GM12878 (cell line): ENCODE measurements around the gene CDCA7. TPM values are rescaled to one million over a fixed set of nuclear protein-coding genes. Genes with fewer than 3 reads are reported as not detected.

ENCODE experiments used
- ATAC-seq: fragments of 200-7000 bp; cut with Tn5 transposase; 3 replicates; pipeline ENCODE4 v1.9.1; 2020; ENCODE audit warnings: mild to moderate bottlenecking, moderate library complexity
- BruUV-seq: library from RNA; stranded (reverse); fragments of 400-500 nt; replicated peaks from 2 replicates; lab custom pipeline; 2021; lab: Mats Ljungman, UMichigan
- CTCF ChIA-PET: fragments of 300-600 bp; sonication (Branson Sonifier 250); formaldehyde crosslinking; extraction: SDS; loops from one replicate; lab custom pipeline; 2021; ENCODE audit warnings: inconsistent platforms; lab: Yijun Ruan, JAX
- POLR2A ChIA-PET: fragments of 350-600 bp; formaldehyde crosslinking; extraction: SDS; loops from one replicate; lab custom pipeline; 2021; ENCODE audit warnings: inconsistent platforms; lab: Charles Lee
- RAD21 ChIA-PET: fragments of 300-600 bp; sonication (Branson Sonifier 250); formaldehyde crosslinking; loops from one replicate; lab custom pipeline; 2023; ENCODE audit warnings: antibody characterized with exemption; ENCODE audit not compliant: unreplicated experiment; lab: Charles Lee
- SMC1A ChIA-PET: fragments of 300-600 bp; sonication (Branson Sonifier 250); formaldehyde crosslinking; loops from one replicate; lab custom pipeline; 2023; ENCODE audit not compliant: unreplicated experiment, uncharacterized antibody; lab: Charles Lee
- DNase-seq: peaks from one replicate; pipeline ENCODE4 v3.0.0-alpha.2; 2011; ENCODE audit warnings: low read depth, low spot score
- FAIRE-seq: peaks from 3 replicates; lab custom pipeline; 2011; peaks lifted over from hg19 to GRCh38; lab: Jason Lieb, UNC
- H2AFZ ChIP-seq: 2 replicates; pipeline ENCODE4 v1.6.0; 2011; ENCODE audit warnings: low read depth, low read length, control low read depth; ENCODE audit not compliant: control insufficient read depth
- H3K27ac ChIP-seq: 2 replicates; pipeline ENCODE4 v1.5.1; 2011; ENCODE audit warnings: control low read depth; ENCODE audit not compliant: control insufficient read depth, insufficient read depth
- H3K27me3 ChIP-seq, 2 experiments: replicated peaks in 1 of 2; 2 replicates each; pipeline versions ENCODE4 v1.6.0 to v1.6.1; 2011; ENCODE audit warnings: low read length in 1 of 2; ENCODE audit not compliant: control insufficient read depth in 2 of 2, insufficient read depth in 2 of 2
- H3K36me3 ChIP-seq, 2 experiments: 2 replicates each; pipeline ENCODE4 v1.5.1; 2011; ENCODE audit warnings: low read length in 1 of 2; ENCODE audit not compliant: control insufficient read depth in 2 of 2, insufficient read depth in 2 of 2
- H3K4me1 ChIP-seq: 2 replicates; pipeline ENCODE4 v1.6.1; 2011; ENCODE audit warnings: mild to moderate bottlenecking, low read length, moderate library complexity, mixed read lengths; ENCODE audit not compliant: control insufficient read depth, insufficient read depth
- H3K4me2 ChIP-seq: 2 replicates; pipeline ENCODE4 v1.6.0; 2011; ENCODE audit warnings: control low read depth; ENCODE audit not compliant: control insufficient read depth, insufficient read depth
- H3K4me3 ChIP-seq: fragments of 200-600 bp; sonication (generic); 2 replicates; pipeline ENCODE4 v1.5.1; 2016
- H3K79me2 ChIP-seq: 2 replicates; pipeline ENCODE4 v1.6.0; 2011; ENCODE audit warnings: low read length; ENCODE audit not compliant: control insufficient read depth, insufficient read depth
- H3K9ac ChIP-seq: 2 replicates; pipeline ENCODE4 v1.8.0; 2011; ENCODE audit warnings: low read length, control low read depth, mixed read lengths; ENCODE audit not compliant: control insufficient read depth, insufficient read depth
- H3K9me3 ChIP-seq: replicated peaks from 3 replicates; pipeline ENCODE4 v1.5.1; 2011; ENCODE audit warnings: mild to moderate bottlenecking, low read length; ENCODE audit not compliant: control insufficient read depth, insufficient read depth
- H4K20me1 ChIP-seq: 2 replicates; pipeline ENCODE4 v1.6.0; 2011; ENCODE audit not compliant: control insufficient read depth, insufficient read depth
- CBX5 ChIP-seq: sonication (generic); IDR thresholded peaks from 2 replicates; pipeline ENCODE4 v1.6.1; 2016; ENCODE audit warnings: low read depth, moderate library complexity, mild to moderate bottlenecking, inconsistent platforms
- CEBPB ChIP-seq, 2 experiments: fragments of 150-350 bp in 1 of 2; IDR thresholded peaks; 2 replicates each; pipeline ENCODE4 v1.6.1; 2012 to 2014; ENCODE audit warnings: low read depth in 2 of 2, low read length in 2 of 2, borderline replicate concordance in 1 of 2, inconsistent platforms in 1 of 2
- E4F1 ChIP-seq: fragments of 450-650 bp; IDR thresholded peaks from 2 replicates; pipeline ENCODE4 v1.6.1; 2018; ENCODE audit warnings: borderline replicate concordance, mild to moderate bottlenecking; ENCODE audit not compliant: partially characterized antibody
- EGR1 ChIP-seq, 2 experiments: IDR thresholded peaks; 1 replicate in 1 of 2; 2 replicates in 1 of 2; pipeline ENCODE4 v1.6.1; 2011 to 2012; ENCODE audit warnings: low read depth in 2 of 2, low read length in 2 of 2, borderline replicate concordance in 1 of 2, mild to moderate bottlenecking in 1 of 2, moderate library complexity in 1 of 2
- HDGF ChIP-seq: fragments of 450-650 bp; IDR thresholded peaks from 2 replicates; pipeline ENCODE4 v1.6.1; 2016; ENCODE audit warnings: antibody characterized with exemption
- MEF2A ChIP-seq: IDR thresholded peaks from 2 replicates; pipeline ENCODE4 v1.6.1; 2011; ENCODE audit warnings: low read depth, mild to moderate bottlenecking, low read length, moderate library complexity; ENCODE audit not compliant: insufficient read depth
- NKRF ChIP-seq: fragments of 450-650 bp; conservative IDR thresholded peaks from 2 replicates; pipeline ENCODE4 v1.6.1; 2017; ENCODE audit warnings: mild to moderate bottlenecking, moderate library complexity
- NR2F1 ChIP-seq: fragments of 450-650 bp; conservative IDR thresholded peaks from 2 replicates; pipeline ENCODE4 v1.6.1; 2017; ENCODE audit warnings: mild to moderate bottlenecking
- RAD21 ChIP-seq: IDR thresholded peaks from 2 replicates; pipeline ENCODE4 v1.6.1; 2011; ENCODE audit warnings: mild to moderate bottlenecking, low read depth, low read length, moderate library complexity; ENCODE audit not compliant: insufficient read depth
- RB1 ChIP-seq: fragments of 450-650 bp; formaldehyde crosslinking; IDR thresholded peaks from 2 replicates; pipeline ENCODE4 v1.6.1; 2017; ENCODE audit warnings: mild to moderate bottlenecking, borderline replicate concordance
- SUZ12 ChIP-seq: fragments of 200-600 bp; sonication (generic); IDR thresholded peaks from one replicate; pipeline ENCODE4 v1.6.1; 2018; ENCODE audit warnings: antibody characterized with exemption, mild to moderate bottlenecking; ENCODE audit not compliant: unreplicated experiment
- ZNF24 ChIP-seq: fragments of 450-650 bp; IDR thresholded peaks from 2 replicates; pipeline ENCODE4 v1.6.1; 2017; ENCODE audit warnings: antibody characterized with exemption, mild to moderate bottlenecking
- WGBS: methylation state at CpG from one replicate; pipeline ENCODE4 v1.1.6; 2016; ENCODE audit warnings: low lambda C conversion rate; ENCODE audit not compliant: insufficient replicate concordance, insufficient coverage; ENCODE audit errors: missing lambda C conversion rate; 5-methylcytosine and 5-hydroxymethylcytosine counted together
- in situ Hi-C: fragments of 300-500 bp; cut with MboI; formaldehyde crosslinking; loops from 9 replicates; pipeline ENCODE4 v1.14.3; 2018; ENCODE audit warnings: mixed read lengths
- intact Hi-C: fragments of 100-400 bp; cut with micrococcal nuclease; formaldehyde crosslinking; loops from one replicate; pipeline ENCODE4 v1.14.2; 2022; ENCODE audit not compliant: unreplicated experiment
- polyA plus RNA-seq, 11 experiments: library from polyadenylated mRNA; depleted of rRNA in 4 of 11; unstranded in 6 of 11; stranded (reverse) in 5 of 11; fragments of >200 nt; fragmentation: Nextera tagmentation in 4 of 11; fragmentation: Illumina TruSeq in 1 of 11; extraction: Ambion mirVana in 4 of 11; extraction: Trizol in 1 of 11; gene quantifications; 1 replicate in 1 of 11; 2 replicates in 10 of 11; pipeline versions ENCODE4 v1.2.1 to v1.2.3, GENCODE V29; 2011 to 2016; ENCODE audit warnings: inconsistent platforms in 2 of 11, missing spikeins in 2 of 11, low read depth in 1 of 11
- total RNA-seq, 4 experiments: library from RNA; depleted of rRNA in 3 of 4; stranded (reverse); fragments of >200 nt in 3 of 4; fragmentation: Illumina TruSeq in 1 of 4; extraction: Trizol in 1 of 4; gene quantifications; 2 replicates each; pipeline versions ENCODE4 v1.2.1 to v1.2.3, GENCODE V29; 2013 to 2021
- TF ChIP-seq, protein P1 (sequence below): fragments of 450-650 bp; IDR thresholded peaks from 2 replicates; pipeline ENCODE4 v1.6.1; 2018; ENCODE audit warnings: mild to moderate bottlenecking, low read depth, moderate library complexity; ENCODE audit not compliant: partially characterized antibody
- TF ChIP-seq, protein P2 (sequence below), 3 experiments: IDR thresholded peaks in 2 of 3; conservative IDR thresholded peaks in 1 of 3; 2 replicates each; pipeline ENCODE4 v1.5.1; 2011; ENCODE audit warnings: low read depth in 3 of 3, low read length in 3 of 3, mild to moderate bottlenecking in 3 of 3, control low read depth in 2 of 3, moderate library complexity in 2 of 3, inconsistent platforms in 1 of 3, mixed read lengths in 1 of 3; ENCODE audit not compliant: control insufficient read depth in 2 of 3, insufficient read depth in 1 of 3; ENCODE audit errors: extremely low read depth in 1 of 3

The CDCA7 gene
- total and polyA plus RNA-seq, 10 of the 15 experiments (the other 5 are each of a cell fraction or from before 2014, with no cell fraction given) = 23.5 to 71.3 (median 40.8) TPM

DNA sequence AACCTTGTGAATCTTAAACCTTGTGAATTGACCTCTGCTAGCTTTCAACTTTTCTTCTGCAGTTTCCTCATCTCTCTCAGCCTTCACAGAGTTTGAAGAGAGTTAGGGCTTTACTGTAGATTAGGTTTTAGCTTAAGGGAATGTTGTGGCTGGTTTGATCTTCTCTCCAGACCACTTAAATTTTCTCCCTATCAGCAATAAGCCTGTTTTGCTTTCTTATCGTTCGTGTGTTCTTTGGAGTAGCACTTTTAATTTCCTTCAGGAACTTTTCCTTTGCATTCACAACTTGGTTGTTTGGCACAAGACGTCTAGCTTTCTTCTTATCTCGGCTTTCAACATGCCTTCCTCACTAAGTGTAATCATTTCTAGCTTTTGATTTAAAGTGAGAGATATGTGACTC is 2.8 kb upstream of the CDCA7 start:
- no peaks in the 10 kb centered on the region for H3K36me3 ChIP-seq
- POLR2A ChIA-PET = interaction anchor here (0.5 kb wide), 1 partner anchor 57 kb away, joined by 5 read pairs; no protein-coding TSS in a partner anchor
- TF ChIP-seq, protein P1, sequence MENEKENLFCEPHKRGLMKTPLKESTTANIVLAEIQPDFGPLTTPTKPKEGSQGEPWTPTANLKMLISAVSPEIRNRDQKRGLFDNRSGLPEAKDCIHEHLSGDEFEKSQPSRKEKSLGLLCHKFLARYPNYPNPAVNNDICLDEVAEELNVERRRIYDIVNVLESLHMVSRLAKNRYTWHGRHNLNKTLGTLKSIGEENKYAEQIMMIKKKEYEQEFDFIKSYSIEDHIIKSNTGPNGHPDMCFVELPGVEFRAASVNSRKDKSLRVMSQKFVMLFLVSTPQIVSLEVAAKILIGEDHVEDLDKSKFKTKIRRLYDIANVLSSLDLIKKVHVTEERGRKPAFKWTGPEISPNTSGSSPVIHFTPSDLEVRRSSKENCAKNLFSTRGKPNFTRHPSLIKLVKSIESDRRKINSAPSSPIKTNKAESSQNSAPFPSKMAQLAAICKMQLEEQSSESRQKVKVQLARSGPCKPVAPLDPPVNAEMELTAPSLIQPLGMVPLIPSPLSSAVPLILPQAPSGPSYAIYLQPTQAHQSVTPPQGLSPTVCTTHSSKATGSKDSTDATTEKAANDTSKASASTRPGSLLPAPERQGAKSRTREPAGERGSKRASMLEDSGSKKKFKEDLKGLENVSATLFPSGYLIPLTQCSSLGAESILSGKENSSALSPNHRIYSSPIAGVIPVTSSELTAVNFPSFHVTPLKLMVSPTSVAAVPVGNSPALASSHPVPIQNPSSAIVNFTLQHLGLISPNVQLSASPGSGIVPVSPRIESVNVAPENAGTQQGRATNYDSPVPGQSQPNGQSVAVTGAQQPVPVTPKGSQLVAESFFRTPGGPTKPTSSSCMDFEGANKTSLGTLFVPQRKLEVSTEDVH = no peak
- TF ChIP-seq RAD21 (no peak), NKRF (no peak), RB1 (no peak), HDGF (no peak), NR2F1 (no peak), CEBPB (IDR thresholded peaks at IDR 0.05; ENCODE audit: borderline replicate concordance in 1 of 2, low read depth in 2 of 2, low read length in 2 of 2) (no peak), EGR1 (IDR thresholded peaks at IDR 0.05; ENCODE audit: borderline replicate concordance in 1 of 2, low read depth in 2 of 2, low read length in 2 of 2) (no peak), CBX5 (no peak), ZNF24 (no peak), E4F1 (no peak), SUZ12 (no peak), MEF2A (no peak)
- TF ChIP-seq, protein P2, sequence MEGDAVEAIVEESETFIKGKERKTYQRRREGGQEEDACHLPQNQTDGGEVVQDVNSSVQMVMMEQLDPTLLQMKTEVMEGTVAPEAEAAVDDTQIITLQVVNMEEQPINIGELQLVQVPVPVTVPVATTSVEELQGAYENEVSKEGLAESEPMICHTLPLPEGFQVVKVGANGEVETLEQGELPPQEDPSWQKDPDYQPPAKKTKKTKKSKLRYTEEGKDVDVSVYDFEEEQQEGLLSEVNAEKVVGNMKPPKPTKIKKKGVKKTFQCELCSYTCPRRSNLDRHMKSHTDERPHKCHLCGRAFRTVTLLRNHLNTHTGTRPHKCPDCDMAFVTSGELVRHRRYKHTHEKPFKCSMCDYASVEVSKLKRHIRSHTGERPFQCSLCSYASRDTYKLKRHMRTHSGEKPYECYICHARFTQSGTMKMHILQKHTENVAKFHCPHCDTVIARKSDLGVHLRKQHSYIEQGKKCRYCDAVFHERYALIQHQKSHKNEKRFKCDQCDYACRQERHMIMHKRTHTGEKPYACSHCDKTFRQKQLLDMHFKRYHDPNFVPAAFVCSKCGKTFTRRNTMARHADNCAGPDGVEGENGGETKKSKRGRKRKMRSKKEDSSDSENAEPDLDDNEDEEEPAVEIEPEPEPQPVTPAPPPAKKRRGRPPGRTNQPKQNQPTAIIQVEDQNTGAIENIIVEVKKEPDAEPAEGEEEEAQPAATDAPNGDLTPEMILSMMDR (IDR thresholded peaks at IDR 0.05 in 2 of 3, conservative IDR thresholded peaks at IDR 0.05 in 1 of 3; ENCODE audit: control insufficient read depth in 2 of 3, extremely low read depth in 1 of 3, insufficient read depth in 1 of 3, low read depth in 3 of 3, low read length in 3 of 3) = no peak
- no peak for ATAC-seq
- WGBS = 26% methylated on average over 4 of the region's 4 CpGs
- H2AFZ ChIP-seq = no peak overlapping the region
- H3K27me3 ChIP-seq = no peaks in the 10 kb centered on the region
- no peak for DNase-seq
- no peaks in the 10 kb centered on the region for H4K20me1 ChIP-seq
- no peaks in the 10 kb centered on the region; the same call in 2 of the 3 replicates for H3K9me3 ChIP-seq
- in situ Hi-C loops = no loop called here
- intact Hi-C loops = no loop called here
- H3K4me3 ChIP-seq = no peak overlapping the region
- SMC1A ChIA-PET = interaction anchor here (1.3 kb wide), 1 partner anchor 15 kb away, joined by 3 read pairs; no protein-coding TSS in a partner anchor
- CTCF ChIA-PET = no interaction called here
- RAD21 ChIA-PET = no interaction called here
- FAIRE-seq = no peak
- no peak overlapping the region for H3K27ac ChIP-seq
- peaks cover 20% of the 10 kb centered on the region for H3K79me2 ChIP-seq
- no peak overlapping the region for H3K9ac ChIP-seq
- H3K4me1 ChIP-seq = peaks cover 20% of the 10 kb centered on the region
- H3K4me2 ChIP-seq = no peak overlapping the region
- no TSS peak for BruUV-seq
